Esophagus muscularis mucosa (tissue), 4 donors: ENCODE data around the gene NKAIN4. TPM values are rescaled to one million over a fixed set of nuclear protein-coding genes. Genes with fewer than 3 reads are reported as not detected.

Experiments used
- DNase-seq: peaks from one replicate; pipeline ENCODE4 v3.0.0-alpha.2; 2017; ENCODE audit errors: extremely low spot score
- H3K27ac ChIP-seq, 4 donors: fragments of 200-600 bp; sonication (generic); replicated peaks in 1 of 4; 1 replicate in 3 of 4; 2 replicates in 1 of 4; pipeline ENCODE4 v1.5.1; 2016 to 2019; ENCODE audit warnings: mild to moderate bottlenecking in 1 of 4
- H3K27me3 ChIP-seq, 4 donors: fragments of 200-600 bp; sonication (generic); one replicate each; pipeline versions ENCODE4 v1.5.1 to v1.6.0; 2016 to 2019
- H3K36me3 ChIP-seq, 4 donors: fragments of 200-600 bp; sonication (generic); one replicate each; pipeline ENCODE4 v1.5.1; 2016 to 2019
- H3K4me1 ChIP-seq, 4 donors: fragments of 200-600 bp; sonication (generic); one replicate each; pipeline ENCODE4 v1.5.1; 2016 to 2019
- H3K4me3 ChIP-seq, 4 donors: fragments of 200-600 bp; sonication (generic); 1 replicate in 2 of 4; 2 replicates in 2 of 4; pipeline ENCODE4 v1.5.1; 2016 to 2019; ENCODE audit warnings: mild to moderate bottlenecking in 4 of 4, moderate library complexity in 1 of 4
- H3K9me3 ChIP-seq, 4 donors: fragments of 200-600 bp; sonication (generic); 1 replicate in 3 of 4; 2 replicates in 1 of 4; pipeline ENCODE4 v1.5.1; 2016 to 2019
- EP300 ChIP-seq: sonication (generic); formaldehyde crosslinking; IDR thresholded peaks from one replicate; pipeline ENCODE4 v1.6.1; 2017; ENCODE audit warnings: antibody characterized with exemption
- POLR2A ChIP-seq: fragments of 450-650 bp; IDR thresholded peaks from one replicate; pipeline ENCODE4 v1.6.1; 2017; ENCODE audit warnings: antibody characterized with exemption, moderate library complexity, mild to moderate bottlenecking, low read depth
- POLR2AphosphoS5 ChIP-seq, 2 donors: sonication (generic); formaldehyde crosslinking; IDR thresholded peaks; one replicate each; pipeline ENCODE4 v1.6.1; 2017; ENCODE audit warnings: antibody characterized with exemption in 2 of 2
- WGBS: methylation state at CpG from one replicate; pipeline ENCODE4 v1.1.5; 2018; 5-methylcytosine and 5-hydroxymethylcytosine counted together
- intact Hi-C: fragments of 100-400 bp; cut with DNase I; formaldehyde crosslinking; loops from one replicate; pipeline ENCODE4 v1.15.1; 2023
- total RNA-seq, 4 donors: library from RNA; depleted of rRNA; stranded (reverse); fragments of >200 nt; gene quantifications; one replicate each; pipeline versions ENCODE4 v1.1.0 to v1.2.1, GENCODE V29; 2016
- TF ChIP-seq, protein P1 (sequence below), 3 experiments: fragments of 200-600 bp in 2 of 3; fragments of 450-650 bp in 1 of 3; sonication (generic) in 2 of 3; IDR thresholded peaks; one replicate each; pipeline ENCODE4 v1.5.1; 2017 to 2019; ENCODE audit warnings: antibody characterized with exemption in 3 of 3, mild to moderate bottlenecking in 2 of 3, moderate library complexity in 1 of 3

NKAIN4 gene
- total RNA-seq, 4 donors from 2014 or later: 0.17 to 0.45 TPM; not detected in 2

- TF ChIP-seq POLR2A: no peak
- no peak for TF ChIP-seq EP300
- TF ChIP-seq, protein P1, sequence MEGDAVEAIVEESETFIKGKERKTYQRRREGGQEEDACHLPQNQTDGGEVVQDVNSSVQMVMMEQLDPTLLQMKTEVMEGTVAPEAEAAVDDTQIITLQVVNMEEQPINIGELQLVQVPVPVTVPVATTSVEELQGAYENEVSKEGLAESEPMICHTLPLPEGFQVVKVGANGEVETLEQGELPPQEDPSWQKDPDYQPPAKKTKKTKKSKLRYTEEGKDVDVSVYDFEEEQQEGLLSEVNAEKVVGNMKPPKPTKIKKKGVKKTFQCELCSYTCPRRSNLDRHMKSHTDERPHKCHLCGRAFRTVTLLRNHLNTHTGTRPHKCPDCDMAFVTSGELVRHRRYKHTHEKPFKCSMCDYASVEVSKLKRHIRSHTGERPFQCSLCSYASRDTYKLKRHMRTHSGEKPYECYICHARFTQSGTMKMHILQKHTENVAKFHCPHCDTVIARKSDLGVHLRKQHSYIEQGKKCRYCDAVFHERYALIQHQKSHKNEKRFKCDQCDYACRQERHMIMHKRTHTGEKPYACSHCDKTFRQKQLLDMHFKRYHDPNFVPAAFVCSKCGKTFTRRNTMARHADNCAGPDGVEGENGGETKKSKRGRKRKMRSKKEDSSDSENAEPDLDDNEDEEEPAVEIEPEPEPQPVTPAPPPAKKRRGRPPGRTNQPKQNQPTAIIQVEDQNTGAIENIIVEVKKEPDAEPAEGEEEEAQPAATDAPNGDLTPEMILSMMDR (IDR thresholded peaks at IDR 0.05): no peak
- TF ChIP-seq POLR2AphosphoS5 (IDR thresholded peaks at IDR 0.05): no peak
- Histone ChIP-seq H3K36me3 (no peaks in the 10 kb centered on the region), H3K27ac (no peak overlapping the region), H3K27me3 (peaks cover 0 to 92% (median 6%) of the 10 kb centered on the region in 4 donors), H3K4me3 (no peak overlapping the region), H3K4me1 (no peaks in the 10 kb centered on the region), H3K9me3 (no peaks in the 10 kb centered on the region)
- intact Hi-C loops: no loop called here
- DNase-seq: no peak
- 51% methylated on average over 7 of the region's 16 CpGs for WGBS
These were observed 15.6 kb downstream of the NKAIN4 start for GRCh38 chr20:63238514-63239125.

DNA sequence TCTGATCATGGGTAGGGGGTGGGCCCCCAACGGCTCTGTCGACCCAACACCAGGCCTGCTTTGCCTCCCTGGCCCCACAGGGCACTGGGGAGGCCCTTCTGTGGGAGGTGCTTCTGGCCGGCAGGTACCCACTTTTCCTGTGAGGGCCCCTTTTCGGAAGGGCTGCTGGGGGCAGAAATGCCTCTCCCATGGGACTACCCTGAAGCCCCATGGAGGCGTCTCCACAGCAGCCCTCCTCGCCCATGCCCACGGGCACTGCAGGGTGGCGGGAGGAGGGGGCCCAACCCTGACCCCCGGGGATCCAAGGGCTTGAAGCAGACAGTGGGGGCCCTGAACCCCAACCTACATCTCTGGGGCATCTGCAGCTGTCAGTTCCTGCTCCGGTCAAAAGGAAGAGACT, 16.2 kb downstream of the NKAIN4 start:
- intact Hi-C loops: no loop called here
- peaks cover 0 to 92% (median 6%) of the 10 kb centered on the region in 4 donors for H3K27me3 ChIP-seq

DNA sequence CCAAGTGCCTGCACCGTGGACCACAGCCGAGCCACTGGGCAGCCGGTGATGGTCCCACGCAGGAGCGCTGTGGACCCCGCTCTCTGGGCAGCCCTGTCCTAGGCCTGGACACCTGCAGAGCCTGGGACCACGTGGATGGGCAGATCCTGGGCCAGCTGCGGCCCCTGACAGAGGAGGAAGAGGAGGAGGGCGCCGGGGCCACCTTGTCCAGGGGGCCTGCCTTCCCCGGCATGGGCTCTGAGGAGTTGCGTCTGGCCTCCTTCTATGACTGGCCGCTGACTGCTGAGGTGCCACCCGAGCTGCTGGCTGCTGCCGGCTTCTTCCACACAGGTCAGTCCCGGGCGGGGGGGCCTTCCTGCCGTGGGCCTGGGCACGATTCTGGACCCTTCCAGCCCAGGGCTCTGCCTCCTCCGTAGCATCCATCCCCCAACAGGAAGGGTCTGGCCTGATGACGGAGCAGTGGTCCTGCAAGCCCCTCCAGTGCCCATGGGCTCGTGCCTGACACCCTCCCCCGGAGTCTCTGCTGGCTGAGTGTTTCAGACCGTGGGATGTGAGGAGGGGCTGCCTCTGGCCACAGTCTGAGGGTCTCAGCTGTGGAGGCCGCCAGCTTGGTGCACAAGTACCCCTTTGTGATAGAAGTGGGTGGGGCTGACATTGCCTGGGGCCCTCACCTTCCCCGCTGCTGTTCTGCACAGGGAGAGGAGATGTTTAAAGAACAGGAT, 18.0 kb downstream of the NKAIN4 start:
- H3K27ac ChIP-seq: no peak overlapping the region
- no peaks in the 10 kb centered on the region for H3K36me3 ChIP-seq
- DNase-seq: no peak
- H3K27me3 ChIP-seq: peaks cover 0 to 92% (median 6%) of the 10 kb centered on the region in 4 donors
- H3K4me1 ChIP-seq: peaks cover 0 to 4% (median 0%) of the 10 kb centered on the region in 4 donors
- intact Hi-C loops: no loop called here
- no peak overlapping the region for H3K4me3 ChIP-seq
- WGBS: 96% methylated on average over 7 of the region's 26 CpGs
- TF ChIP-seq, protein P1 (IDR thresholded peaks at IDR 0.05): no peak
- TF ChIP-seq POLR2AphosphoS5 (IDR thresholded peaks at IDR 0.05): no peak
- no peak for TF ChIP-seq POLR2A
- TF ChIP-seq EP300: no peak
- H3K9me3 ChIP-seq: no peaks in the 10 kb centered on the region

More for the DNA sequence above, 16.2 kb downstream of the NKAIN4 start:
- Histone ChIP-seq H3K4me1 (no peaks in the 10 kb centered on the region), H3K27ac (no peak overlapping the region), H3K4me3 (no peak overlapping the region), H3K36me3 (no peaks in the 10 kb centered on the region), H3K9me3 (no peaks in the 10 kb centered on the region)
- TF ChIP-seq EP300 (no peak), POLR2AphosphoS5 (IDR thresholded peaks at IDR 0.05) (no peak), POLR2A (no peak)
- TF ChIP-seq, protein P1 (IDR thresholded peaks at IDR 0.05): no peak
- 83% methylated on average over 1 of the region's 10 CpGs for WGBS
- DNase-seq: no peak

DNA sequence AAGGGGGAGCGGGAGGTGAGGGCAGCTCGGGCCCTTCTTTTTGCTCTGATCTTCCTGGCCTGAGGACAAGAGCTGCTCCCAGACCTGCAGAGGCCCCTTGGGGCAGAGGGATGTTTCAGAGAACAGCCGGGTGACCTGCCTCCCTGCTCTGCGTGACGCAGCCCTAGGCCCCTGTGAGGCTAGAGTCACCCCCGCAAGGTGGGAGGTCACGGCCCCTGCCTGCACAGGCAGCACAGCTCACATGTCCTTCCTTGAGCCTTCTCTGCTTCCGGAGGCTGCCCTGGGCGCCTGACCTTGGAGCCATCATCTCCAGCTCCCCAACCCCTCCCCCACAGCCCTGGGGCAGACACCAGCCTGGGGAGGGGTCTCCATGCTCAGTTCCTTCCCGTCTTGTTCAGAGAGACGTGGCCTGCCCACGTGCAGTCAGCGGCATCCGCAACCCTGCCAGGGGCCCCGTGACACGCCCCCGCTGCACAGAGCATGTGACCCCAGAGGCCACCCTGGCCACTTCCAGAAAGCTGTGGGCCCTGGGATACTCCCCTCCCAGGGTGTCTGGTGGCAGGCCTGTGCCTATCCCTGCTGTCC, 18.8 kb downstream of the NKAIN4 start, which contains the start of gene BIRC7:
TSS of gene BIRC7 (plus strand) at position 507 of the 585 bp plus-strand sequence. CDS start 192 bp downstream, outside the sequence.
- no peaks in the 10 kb centered on the region for H3K36me3 ChIP-seq
- no peak within 1 kb of the TSS for H3K4me3 ChIP-seq
- WGBS: 32% methylated on average over 13 of the region's 17 CpGs
- DNase-seq: no peak
- H3K4me1 ChIP-seq: peaks cover 0 to 9% (median 7%) of the 10 kb centered on the region in 4 donors
- no peak within 1 kb of the TSS for H3K27ac ChIP-seq
- H3K9me3 ChIP-seq: no peaks in the 10 kb centered on the region
- intact Hi-C loops: no loop called here
- peaks cover 0 to 95% (median 6%) of the 10 kb centered on the region in 4 donors for H3K27me3 ChIP-seq
- TF ChIP-seq, protein P1 (IDR thresholded peaks at IDR 0.05): no peak
- no peak for TF ChIP-seq EP300
- TF ChIP-seq POLR2AphosphoS5 (IDR thresholded peaks at IDR 0.05): no peak
- no peak for TF ChIP-seq POLR2A
